Mesenchymal stem cell (in vitro differentiated cells and primary cell): ENCODE data around the gene BRD7.

Source experiments
- DNase-seq: peaks from one replicate; pipeline ENCODE4 v3.0.0-alpha.2; 2013
- H2AFZ ChIP-seq: one replicate; pipeline ENCODE4 v1.6.1; 2013; ENCODE audit warnings: low read depth, mild to moderate bottlenecking, control low read depth, inconsistent platforms, low read length, moderate library complexity
- H2AK5ac ChIP-seq: 2 replicates; pipeline ENCODE4 v1.6.1; 2013; ENCODE audit warnings: low read length, moderate library complexity, mild to moderate bottlenecking, inconsistent platforms; ENCODE audit not compliant: severe bottlenecking
- H2BK120ac ChIP-seq: one replicate; pipeline ENCODE4 v1.6.1; 2013; ENCODE audit warnings: low read depth, mild to moderate bottlenecking, inconsistent platforms, low read length, moderate library complexity
- H2BK12ac ChIP-seq, 2 experiments: one replicate each; pipeline ENCODE4 v1.6.1; 2013; ENCODE audit warnings: inconsistent platforms in 2 of 2, low read length in 2 of 2, mild to moderate bottlenecking in 2 of 2, moderate library complexity in 2 of 2, control low read depth in 1 of 2
- H2BK15ac ChIP-seq: one replicate; pipeline ENCODE4 v1.6.1; 2013; ENCODE audit warnings: mild to moderate bottlenecking, low read depth, inconsistent platforms; ENCODE audit not compliant: poor library complexity, severe bottlenecking
- H2BK5ac ChIP-seq: 2 replicates; pipeline ENCODE4 v1.6.1; 2013; ENCODE audit warnings: low read depth, mild to moderate bottlenecking, low read length, control low read depth, inconsistent platforms; ENCODE audit not compliant: poor library complexity, severe bottlenecking
- H3K14ac ChIP-seq, 2 experiments: one replicate each; pipeline ENCODE4 v1.6.1; 2013; ENCODE audit warnings: inconsistent platforms in 2 of 2, low read length in 2 of 2, control low read depth in 1 of 2, mild to moderate bottlenecking in 1 of 2, moderate library complexity in 1 of 2
- H3K18ac ChIP-seq, 2 experiments: one replicate each; pipeline ENCODE4 v1.6.1; 2013; ENCODE audit warnings: inconsistent platforms in 2 of 2, low read length in 2 of 2, control low read depth in 1 of 2, low read depth in 1 of 2, mild to moderate bottlenecking in 1 of 2
- H3K23ac ChIP-seq, 2 experiments: one replicate each; pipeline ENCODE4 v1.6.1; 2013; ENCODE audit warnings: inconsistent platforms in 2 of 2, low read length in 2 of 2, mild to moderate bottlenecking in 2 of 2, moderate library complexity in 2 of 2, control low read depth in 1 of 2
- H3K27ac ChIP-seq: 2 replicates; pipeline ENCODE4 v1.5.1; 2013; ENCODE audit warnings: mild to moderate bottlenecking, moderate library complexity, low read length, control low read depth, inconsistent platforms; ENCODE audit not compliant: poor library complexity, severe bottlenecking
- H3K27me3 ChIP-seq, 2 experiments: 2 replicates each; pipeline versions ENCODE4 v1.6.1 to v1.7.0; 2013; ENCODE audit warnings: low read length in 2 of 2, mild to moderate bottlenecking in 2 of 2, moderate library complexity in 2 of 2, control low read depth in 1 of 2, inconsistent platforms in 1 of 2; ENCODE audit not compliant: control insufficient read depth in 1 of 2, insufficient read depth in 1 of 2
- H3K36me3 ChIP-seq, 2 experiments: 2 replicates each; pipeline versions ENCODE4 v1.6.1 to v1.7.0; 2013; ENCODE audit warnings: low read length in 2 of 2, control low read depth in 1 of 2, inconsistent platforms in 1 of 2, low read depth in 1 of 2, mild to moderate bottlenecking in 1 of 2; ENCODE audit not compliant: insufficient read depth in 2 of 2, control insufficient read depth in 1 of 2
- H3K4ac ChIP-seq, 2 experiments: one replicate each; pipeline ENCODE4 v1.6.1; 2013; ENCODE audit warnings: inconsistent platforms in 2 of 2, low read length in 2 of 2, mild to moderate bottlenecking in 2 of 2, moderate library complexity in 2 of 2, control low read depth in 1 of 2, low read depth in 1 of 2
- H3K4me1 ChIP-seq: 2 replicates; pipeline ENCODE4 v1.6.1; 2013; ENCODE audit warnings: low read depth, low read length, control low read depth; ENCODE audit not compliant: control insufficient read depth, insufficient read depth
- H3K4me2 ChIP-seq: 2 replicates; pipeline ENCODE4 v1.6.1; 2013; ENCODE audit warnings: low read length, mild to moderate bottlenecking, inconsistent platforms; ENCODE audit not compliant: poor library complexity, severe bottlenecking
- H3K4me3 ChIP-seq, 2 experiments: 2 replicates each; pipeline versions ENCODE4 v1.5.1 to v1.7.0; 2013; ENCODE audit warnings: low read length in 2 of 2, mild to moderate bottlenecking in 2 of 2, control low read depth in 1 of 2, low read depth in 1 of 2; ENCODE audit not compliant: insufficient read depth in 1 of 2
- H3K79me1 ChIP-seq: replicated peaks from 2 replicates; pipeline ENCODE4 v1.6.1; 2013; ENCODE audit warnings: mild to moderate bottlenecking, control low read depth, low read length, inconsistent platforms; ENCODE audit not compliant: poor library complexity, severe bottlenecking
- H3K9ac ChIP-seq: 2 replicates; pipeline ENCODE4 v1.7.0; 2013; ENCODE audit warnings: mild to moderate bottlenecking, low read length, moderate library complexity
- H3K9me3 ChIP-seq: 2 replicates; pipeline ENCODE4 v1.7.0; 2013; ENCODE audit warnings: mild to moderate bottlenecking, low read length; ENCODE audit not compliant: control insufficient read depth
- H4K8ac ChIP-seq: one replicate; pipeline ENCODE4 v1.6.1; 2013; ENCODE audit warnings: inconsistent platforms, mild to moderate bottlenecking, low read length, moderate library complexity
- H4K91ac ChIP-seq: one replicate; pipeline ENCODE4 v1.6.1; 2013; ENCODE audit warnings: mild to moderate bottlenecking, low read length, inconsistent platforms
- WGBS: methylation state at CpG from one replicate; pipeline ENCODE4 v1.1.7; 2013; ENCODE audit warnings: mixed read lengths; 5-methylcytosine and 5-hydroxymethylcytosine counted together

BRD7 gene

DNA sequence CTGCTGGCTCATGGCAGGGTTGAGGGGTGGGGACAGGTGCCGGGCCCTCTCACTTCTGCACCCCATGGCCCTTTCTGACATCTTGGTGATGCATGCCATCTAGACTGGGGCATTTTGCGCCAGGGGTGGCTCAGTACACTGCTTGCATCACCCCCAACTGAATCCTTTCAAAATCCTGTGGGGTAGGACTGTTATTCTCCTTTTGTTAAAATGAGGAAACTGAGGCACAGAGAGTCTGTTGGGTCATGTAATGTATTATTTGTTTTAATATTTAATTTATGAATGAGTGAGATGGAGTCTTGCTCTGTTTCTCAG is 92.5 kb downstream of the BRD7 start:
- Histone ChIP-seq H3K4me3 (no peak overlapping the region), H2AK5ac (no peak overlapping the region), H4K8ac (no peak overlapping the region), H2BK12ac (no peak overlapping the region), H2BK5ac (no peak overlapping the region), H3K4ac (no peak overlapping the region), H3K18ac (no peak overlapping the region), H3K23ac (no peak overlapping the region), H3K4me2 (no peak overlapping the region), H3K36me3 (peaks cover 0 to 7% of the 10 kb centered on the region in 2 experiments), H3K4me1 (peaks cover 8% of the 10 kb centered on the region), H3K14ac (no peak overlapping the region), H2AFZ (no peak overlapping the region), H3K79me1 (peaks cover 25% of the 10 kb centered on the region), H3K9me3 (no peaks in the 10 kb centered on the region), H3K9ac (no peak overlapping the region), H3K27ac (no peak overlapping the region), H4K91ac (no peak overlapping the region), H2BK120ac (no peak overlapping the region), H3K27me3 (no peaks in the 10 kb centered on the region), H2BK15ac (no peak overlapping the region)
- DNase-seq: no peak
- WGBS: 94% methylated on average over 2 of the region's 2 CpGs

GRCh38 chr16:50275428-50276325 is 93.1 kb downstream of the BRD7 start:
- WGBS: 83% methylated on average over 12 of the region's 12 CpGs
- H3K27me3 ChIP-seq: no peaks in the 10 kb centered on the region

GRCh38 chr16:50275098-50275415 is 93.7 kb downstream of the BRD7 start:
- H3K4me3 ChIP-seq: no peak overlapping the region
- no peak overlapping the region for H3K4me2 ChIP-seq
- no peak overlapping the region for H3K14ac ChIP-seq
- no peak overlapping the region for H4K91ac ChIP-seq
- no peak overlapping the region for H3K27ac ChIP-seq
- H3K4ac ChIP-seq: no peak overlapping the region
- no peak overlapping the region for H2AFZ ChIP-seq
- H4K8ac ChIP-seq: no peak overlapping the region
- H2BK5ac ChIP-seq: no peak overlapping the region
- H2AK5ac ChIP-seq: no peak overlapping the region
- H2BK120ac ChIP-seq: no peak overlapping the region
- H3K9ac ChIP-seq: no peak overlapping the region
- no peak overlapping the region for H2BK15ac ChIP-seq
- no peak for DNase-seq
- no peaks in the 10 kb centered on the region for H3K9me3 ChIP-seq
- no peaks in the 10 kb centered on the region for H3K27me3 ChIP-seq
- peaks cover 8% of the 10 kb centered on the region for H3K4me1 ChIP-seq
- no peak overlapping the region for H3K18ac ChIP-seq
- H3K23ac ChIP-seq: no peak overlapping the region
- WGBS: 98% methylated on average over 2 of the region's 3 CpGs
- no peak overlapping the region for H2BK12ac ChIP-seq
- peaks cover 18% of the 10 kb centered on the region for H3K79me1 ChIP-seq
- peaks cover 0 to 7% of the 10 kb centered on the region in 2 experiments for H3K36me3 ChIP-seq

More at GRCh38 chr16:50275428-50276325, 93.1 kb downstream of the BRD7 start:
- Histone ChIP-seq H2BK12ac (no peak overlapping the region), H3K18ac (no peak overlapping the region), H3K4me2 (no peak overlapping the region), H4K91ac (no peak overlapping the region), H3K36me3 (peaks cover 0 to 7% of the 10 kb centered on the region in 2 experiments), H3K4ac (no peak overlapping the region), H3K9ac (no peak overlapping the region), H3K4me3 (no peak overlapping the region), H3K27ac (no peak overlapping the region), H3K9me3 (no peaks in the 10 kb centered on the region), H2BK15ac (no peak overlapping the region), H3K79me1 (peaks cover 20% of the 10 kb centered on the region), H2BK5ac (no peak overlapping the region), H2AFZ (no peak overlapping the region), H3K14ac (no peak overlapping the region), H3K4me1 (peaks cover 8% of the 10 kb centered on the region), H2AK5ac (no peak overlapping the region), H2BK120ac (no peak overlapping the region), H3K23ac (no peak overlapping the region), H4K8ac (no peak overlapping the region)
- DNase-seq: no peak

- no peak overlapping the region for H2BK12ac ChIP-seq
- no peak overlapping the region for H2AFZ ChIP-seq
- H3K14ac ChIP-seq: no peak overlapping the region
- H3K79me1 ChIP-seq: peaks cover 17% of the 10 kb centered on the region
- no peak overlapping the region for H2AK5ac ChIP-seq
- WGBS: 92% methylated on average over 17 of the region's 18 CpGs
- H2BK5ac ChIP-seq: no peak overlapping the region
- no peak overlapping the region for H3K4me3 ChIP-seq
- no peak overlapping the region for H3K18ac ChIP-seq
- H3K4me1 ChIP-seq: peaks cover 7% of the 10 kb centered on the region
- H3K4ac ChIP-seq: no peak overlapping the region
- no peak overlapping the region for H3K9ac ChIP-seq
- no peaks in the 10 kb centered on the region for H3K27me3 ChIP-seq
- H3K9me3 ChIP-seq: no peaks in the 10 kb centered on the region
- H3K4me2 ChIP-seq: no peak overlapping the region
- no peak overlapping the region for H3K27ac ChIP-seq
- H3K36me3 ChIP-seq: peaks cover 0 to 8% of the 10 kb centered on the region in 2 experiments
- H3K23ac ChIP-seq: no peak overlapping the region
- H4K8ac ChIP-seq: no peak overlapping the region
- no peak overlapping the region for H2BK120ac ChIP-seq
- H4K91ac ChIP-seq: no peak overlapping the region
- no peak overlapping the region for H2BK15ac ChIP-seq
- no peak for DNase-seq
Measured at GRCh38 chr16:50274326-50275097, 94.3 kb downstream of the BRD7 start.
